ENCODE results near the gene MEI1. TPM values are rescaled to one million over a fixed set of nuclear protein-coding genes. Genes with fewer than 3 reads are reported as not detected.

MEI1 gene
- total RNA-seq: 0.96 and 2.6 TPM in 2 replicates

GRCh38 chr22:41699264-41700107 is at the start of gene MEI1:
TSS of gene MEI1 (plus strand) at chr22:41699503. CDS start at chr22:41699539, 36 bp downstream.

DNA sequence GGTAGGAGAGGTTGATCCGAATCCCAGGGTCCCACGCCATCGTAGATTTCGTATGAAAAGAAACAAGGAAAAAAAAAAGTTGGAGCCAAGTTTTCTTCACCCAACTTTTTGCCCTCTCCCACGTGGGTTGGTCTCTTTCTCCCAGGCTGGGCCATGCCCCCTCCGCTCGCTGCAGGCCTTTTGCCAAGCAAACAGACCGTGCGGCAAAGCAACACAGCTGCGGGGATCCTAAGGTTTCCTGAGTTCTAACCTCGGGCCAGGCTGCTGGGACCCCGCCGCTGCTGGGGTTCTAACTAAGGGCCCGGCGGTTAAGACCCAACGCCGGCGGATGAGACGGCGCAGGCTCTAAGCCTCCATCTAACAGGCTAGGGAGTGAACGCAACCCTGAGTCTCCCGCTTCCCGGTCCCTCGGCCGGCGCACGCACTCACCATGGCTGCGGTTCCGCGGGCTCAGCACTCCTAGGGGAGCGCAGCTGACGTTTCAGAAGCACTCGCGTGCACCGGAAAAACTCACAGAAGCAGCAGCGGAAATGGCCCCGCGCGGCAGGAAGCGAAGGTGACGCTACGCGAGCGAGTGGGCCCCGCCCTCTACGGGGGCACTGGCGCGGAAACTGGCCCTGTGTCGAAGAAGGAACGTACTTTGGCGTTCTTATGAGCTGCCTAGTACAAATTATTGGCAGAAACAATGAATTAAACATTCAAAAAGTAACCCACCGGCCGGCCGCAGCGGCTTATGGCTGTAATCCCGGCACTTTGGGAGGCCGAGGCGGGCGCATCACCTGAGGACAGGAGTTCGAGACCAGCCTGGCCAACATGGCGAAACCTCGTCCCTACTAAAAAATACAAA is 10.7 kb upstream of the MEI1 start, which contains the start of gene SNU13:
TSS of gene SNU13 (minus strand) at position 503 of the 847 bp plus-strand sequence. CDS start at position 432, 71 bp downstream.

DNA sequence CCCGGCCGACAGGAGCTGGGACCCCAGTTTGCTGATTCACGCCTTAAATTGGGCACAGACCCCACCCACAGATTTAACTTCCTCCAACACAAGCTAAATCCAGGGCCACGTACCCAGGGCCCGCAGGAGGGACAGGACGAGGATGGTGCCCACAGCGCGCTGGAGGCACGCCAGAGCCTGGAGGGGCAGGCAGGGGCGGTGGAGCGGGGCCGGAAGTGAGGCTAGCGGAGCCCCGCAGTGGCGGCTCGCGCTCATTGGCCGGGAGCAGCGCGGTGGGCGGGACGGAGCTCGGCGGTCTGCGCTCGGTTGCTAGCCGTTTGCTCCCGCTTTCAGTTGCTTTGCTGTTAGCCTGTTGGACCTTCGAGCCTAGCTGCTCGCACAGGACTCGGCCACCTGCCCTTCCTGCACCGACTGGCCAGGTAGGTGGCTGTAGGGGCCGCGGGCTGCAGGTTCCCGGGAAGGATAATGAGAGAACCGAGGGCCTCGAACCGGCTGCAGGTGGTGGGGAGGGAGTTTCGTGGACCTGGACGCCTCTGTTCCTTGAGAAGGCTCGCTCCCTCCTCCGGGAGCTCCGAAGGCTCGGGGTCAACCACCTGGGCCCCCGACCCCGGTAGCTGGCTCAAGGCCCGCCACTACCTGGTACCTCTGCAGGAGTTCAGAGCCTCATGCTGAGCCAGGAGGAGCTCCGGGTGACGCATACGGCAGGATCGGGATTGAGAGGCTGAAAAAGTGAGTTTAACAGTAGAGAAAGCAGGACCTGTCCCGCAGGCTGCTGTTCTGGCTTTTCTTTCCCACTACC is 101.2 kb downstream of the MEI1 start, which contains the start of gene CCDC134:
TSS of gene CCDC134 (plus strand) at position 332 of the 799 bp plus-strand sequence. CDS start 8,212 bp downstream, outside the sequence.

GRCh38 chr22:41832553-41833368 is 133.5 kb downstream of the MEI1 start, which contains the start of gene SREBF2:
TSS of gene SREBF2 (plus strand) at chr22:41833105. CDS start at chr22:41833271, 166 bp downstream.

Small RNAs within 50 kb of the gene (small RNA-seq; reads per million reads assigned to genes)
- gene HMGN2P10 (not detected), gene RF00019 (not detected), gene RNU6-476P (0.21 reads per million), gene RNU6ATAC22P (not detected)

Other genes starting within 250 kb of the MEI1 start
- gene PHF5A, start 230.8 kb upstream of the MEI1 start, total RNA-seq: 48.3 and 53.3 TPM in 2 replicates
- 82.0 and 96.0 TPM in 2 replicates for gene ACO2, start 230.4 kb upstream of the MEI1 start, total RNA-seq
- gene POLR3H, start 155.0 kb upstream of the MEI1 start, total RNA-seq: 22.5 and 27.0 TPM in 2 replicates
- not detected in 2 replicates for gene CSDC2, start 138.5 kb upstream of the MEI1 start, total RNA-seq
- 3.7 and 5.2 TPM in 2 replicates for gene PMM1, start 109.7 kb upstream of the MEI1 start, total RNA-seq
- gene DESI1, start 78.5 kb upstream of the MEI1 start, total RNA-seq: 43.1 and 48.4 TPM in 2 replicates
- 301 and 399 TPM in 2 replicates for gene XRCC6, start 78.2 kb upstream of the MEI1 start, total RNA-seq
- gene SNU13, start 10.6 kb upstream of the MEI1 start, total RNA-seq: 86.3 and 89.8 TPM in 2 replicates
- 6.0 and 6.5 TPM in 2 replicates for gene CCDC134, start 101.2 kb downstream of the MEI1 start, total RNA-seq
- gene SREBF2, start 133.6 kb downstream of the MEI1 start, total RNA-seq: 74.9 and 76.4 TPM in 2 replicates
- gene SHISA8, start 215.6 kb downstream of the MEI1 start, total RNA-seq: not detected in 2 replicates
- gene TNFRSF13C, start 227.3 kb downstream of the MEI1 start, total RNA-seq: 0.29 and 0.33 TPM in 2 replicates
- gene CENPM, start 247.6 kb downstream of the MEI1 start, total RNA-seq: 9.1 and 12.6 TPM in 2 replicates

All from vein endothelial cell (primary cell).